GM23338 (cell line): ENCODE measurements around the gene TBC1D16. TPM values are rescaled to one million over a fixed set of nuclear protein-coding genes. Genes with fewer than 3 reads are reported as not detected.

Experiments
- ATAC-seq: fragments of 200-7000 bp; cut with Tn5 transposase; 3 replicates; pipeline ENCODE4 v1.9.1; 2020
- DNase-seq: peaks from one replicate; pipeline ENCODE4 v3.0.0-alpha.2; 2015; ENCODE audit warnings: low spot score
- H2AFZ ChIP-seq: fragments of 200-600 bp; sonication (generic); 2 replicates; pipeline ENCODE4 v1.8.0; 2016; ENCODE audit warnings: antibody characterized with exemption, mild to moderate bottlenecking, moderate library complexity
- H3F3A ChIP-seq: fragments of 200-600 bp; sonication (generic); replicated peaks from 2 replicates; pipeline ENCODE4 v1.8.0; 2017; ENCODE audit warnings: antibody characterized with exemption, mixed run types, low read depth
- H3K27ac ChIP-seq: fragments of 200-600 bp; sonication (generic); 2 replicates; pipeline ENCODE4 v1.6.1; 2016; ENCODE audit warnings: low read depth
- H3K27me3 ChIP-seq: fragments of 200-600 bp; sonication (generic); 2 replicates; pipeline ENCODE4 v1.8.0; 2016; ENCODE audit warnings: mild to moderate bottlenecking, mixed run types, moderate library complexity; ENCODE audit not compliant: insufficient read depth
- H3K36me3 ChIP-seq: fragments of 200-600 bp; sonication (generic); 2 replicates; pipeline ENCODE4 v1.8.0; 2016; ENCODE audit warnings: mild to moderate bottlenecking; ENCODE audit not compliant: insufficient read depth
- H3K4me1 ChIP-seq: fragments of 200-600 bp; sonication (generic); 2 replicates; pipeline ENCODE4 v1.8.0; 2016; ENCODE audit warnings: mild to moderate bottlenecking, moderate library complexity; ENCODE audit not compliant: insufficient read depth
- H3K4me2 ChIP-seq: fragments of 200-600 bp; sonication (generic); 2 replicates; pipeline ENCODE4 v1.7.1; 2017; ENCODE audit warnings: mixed run types
- H3K4me3 ChIP-seq: fragments of 200-600 bp; sonication (generic); 2 replicates; pipeline ENCODE4 v1.6.1; 2016; ENCODE audit warnings: mixed run types
- H3K79me2 ChIP-seq: fragments of 200-600 bp; sonication (generic); replicated peaks from 2 replicates; pipeline ENCODE4 v1.8.0; 2017; ENCODE audit warnings: mild to moderate bottlenecking; ENCODE audit not compliant: insufficient read depth
- H3K9me2 ChIP-seq: fragments of 200-600 bp; sonication (generic); 2 replicates; pipeline ENCODE4 v1.8.0; 2017; ENCODE audit not compliant: insufficient read depth
- H4K20me1 ChIP-seq: fragments of 200-600 bp; sonication (generic); replicated peaks from 2 replicates; pipeline ENCODE4 v1.8.0; 2017; ENCODE audit warnings: mild to moderate bottlenecking; ENCODE audit not compliant: insufficient read depth
- H3K27ac Mint-ChIP-seq: 2 replicates; pipeline ENCODE4 v1.8.0; 2020; ENCODE audit warnings: inconsistent platforms, mild to moderate bottlenecking, moderate library complexity, mixed read lengths
- H3K27me3 Mint-ChIP-seq: 3 replicates; pipeline ENCODE4 v1.8.0; 2022; ENCODE audit warnings: low read depth, mild to moderate bottlenecking, moderate library complexity, mixed read lengths, inconsistent platforms; ENCODE audit not compliant: insufficient read depth, poor library complexity
- H3K36me3 Mint-ChIP-seq: 3 replicates; pipeline ENCODE4 v1.8.0; 2021; ENCODE audit warnings: low read depth, mild to moderate bottlenecking, inconsistent platforms, moderate library complexity, mixed read lengths
- H3K4me1 Mint-ChIP-seq: 3 replicates; pipeline ENCODE4 v1.8.0; 2020; ENCODE audit warnings: mild to moderate bottlenecking, inconsistent platforms, mixed read lengths
- H3K4me3 Mint-ChIP-seq: 3 replicates; pipeline ENCODE4 v1.8.0; 2021; ENCODE audit warnings: moderate library complexity, mild to moderate bottlenecking, inconsistent platforms, mixed read lengths
- H3K9me3 Mint-ChIP-seq: 3 replicates; pipeline ENCODE4 v1.8.0; 2020; ENCODE audit warnings: moderate library complexity, mild to moderate bottlenecking, inconsistent platforms, mixed read lengths
- CREB1 ChIP-seq: fragments of 250-450 bp; sonication (Bioruptor Pico); IDR thresholded peaks from 2 replicates; pipeline ENCODE4 v1.5.0; 2020; ENCODE audit warnings: low read depth, mild to moderate bottlenecking, moderate library complexity
- EZH2 ChIP-seq: fragments of 200-600 bp; sonication (generic); IDR thresholded peaks from one replicate; pipeline ENCODE4 v1.8.0; 2017; ENCODE audit warnings: antibody characterized with exemption, mild to moderate bottlenecking, low read depth; ENCODE audit not compliant: unreplicated experiment
- JUNB ChIP-seq: IDR thresholded peaks from one replicate; pipeline ENCODE4 v1.6.1; 2016; ENCODE audit warnings: antibody characterized with exemption; ENCODE audit not compliant: unreplicated experiment
- NANOG ChIP-seq: IDR thresholded peaks from 2 replicates; pipeline ENCODE4 v1.6.1; 2016; ENCODE audit warnings: antibody characterized with exemption, borderline replicate concordance
- POLR2AphosphoS5 ChIP-seq: IDR thresholded peaks from 2 replicates; pipeline ENCODE4 v1.6.1; 2016; ENCODE audit warnings: antibody characterized with exemption, low read depth
- STAT1 ChIP-seq: IDR thresholded peaks from one replicate; pipeline ENCODE4 v1.6.1; 2016; ENCODE audit warnings: antibody characterized with exemption; ENCODE audit not compliant: unreplicated experiment
- ZNF114 ChIP-seq: fragments of 250-450 bp; sonication (Bioruptor Pico); IDR thresholded peaks from 2 replicates; pipeline ENCODE4 v1.5.0; 2020; ENCODE audit warnings: mild to moderate bottlenecking, moderate library complexity
- ZNF331 ChIP-seq: fragments of 250-450 bp; sonication (Bioruptor Pico); IDR thresholded peaks from 2 replicates; pipeline ENCODE4 v1.5.0; 2020; ENCODE audit warnings: low read depth, mild to moderate bottlenecking, moderate library complexity
- ZNF462 ChIP-seq: fragments of 250-450 bp; sonication (Bioruptor Pico); IDR thresholded peaks from 2 replicates; pipeline ENCODE4 v1.5.0; 2020; ENCODE audit warnings: mild to moderate bottlenecking, moderate library complexity
- polyA plus RNA-seq: library from polyadenylated mRNA; unstranded; fragments of >200 nt; fragmentation: Nextera tagmentation; extraction: Ambion mirVana; gene quantifications from 2 replicates; pipeline ENCODE4 v1.2.1, GENCODE V29; 2016
- total RNA-seq: library from RNA; depleted of rRNA; stranded (reverse); fragments of >200 nt; shearing (Covaris generic); gene quantifications from 2 replicates; pipeline ENCODE4 v1.2.3, GENCODE V29; 2014
- TF ChIP-seq, protein P1 (sequence below), 2 experiments: fragments of 200-600 bp in 1 of 2; sonication (generic) in 1 of 2; conservative IDR thresholded peaks; 2 replicates each; pipeline versions ENCODE4 v1.5.1 to v1.6.1; 2016 to 2017; ENCODE audit warnings: antibody characterized with exemption in 2 of 2, low read depth in 2 of 2, mild to moderate bottlenecking in 2 of 2, moderate library complexity in 1 of 2
- TF ChIP-seq, protein P2 (sequence below): IDR thresholded peaks from 2 replicates; pipeline ENCODE4 v1.6.1; 2016; ENCODE audit warnings: antibody characterized with exemption
- TF ChIP-seq, protein P3 (sequence below): IDR thresholded peaks from one replicate; pipeline ENCODE4 v1.6.1; 2018; ENCODE audit warnings: antibody characterized with exemption; ENCODE audit not compliant: unreplicated experiment

TBC1D16 gene
- total and polyA plus RNA-seq, 2 experiments from 2014 or later = 16.7 to 104 TPM

- no peak for TF ChIP-seq POLR2AphosphoS5
Observed at GRCh38 chr17:79913896-79914812, 121.5 kb downstream of the TBC1D16 start (continued).

GRCh38 chr17:79913451-79913850 lies 122.2 kb downstream of the TBC1D16 start:
- H3K4me3 Mint-ChIP-seq = no peak overlapping the region
- Histone ChIP-seq H4K20me1 (no peaks in the 10 kb centered on the region), H3K4me1 (no peaks in the 10 kb centered on the region; the same call in 1 of the 2 replicates), H3K4me3 (no peak overlapping the region), H3F3A (no peaks in the 10 kb centered on the region), H3K4me2 (no peak overlapping the region), H2AFZ (no peak overlapping the region), H3K79me2 (no peaks in the 10 kb centered on the region), H3K27ac (no peak overlapping the region), H3K9me2 (no peaks in the 10 kb centered on the region), H3K27me3 (no peaks in the 10 kb centered on the region), H3K36me3 (no peaks in the 10 kb centered on the region)
- peaks cover 13% of the 10 kb centered on the region for H3K4me1 Mint-ChIP-seq
- ATAC-seq = no peak
- peaks cover 13% of the 10 kb centered on the region for H3K27me3 Mint-ChIP-seq
- H3K36me3 Mint-ChIP-seq = no peaks in the 10 kb centered on the region
- no peaks in the 10 kb centered on the region for H3K9me3 Mint-ChIP-seq
- H3K27ac Mint-ChIP-seq = no peak overlapping the region
- DNase-seq = peak; percentile 0
- TF ChIP-seq POLR2AphosphoS5 = no peak
- TF ChIP-seq ZNF114 = no peak
- TF ChIP-seq CREB1 (CRISPR knock-in tag) = no peak
- TF ChIP-seq, protein P1, sequence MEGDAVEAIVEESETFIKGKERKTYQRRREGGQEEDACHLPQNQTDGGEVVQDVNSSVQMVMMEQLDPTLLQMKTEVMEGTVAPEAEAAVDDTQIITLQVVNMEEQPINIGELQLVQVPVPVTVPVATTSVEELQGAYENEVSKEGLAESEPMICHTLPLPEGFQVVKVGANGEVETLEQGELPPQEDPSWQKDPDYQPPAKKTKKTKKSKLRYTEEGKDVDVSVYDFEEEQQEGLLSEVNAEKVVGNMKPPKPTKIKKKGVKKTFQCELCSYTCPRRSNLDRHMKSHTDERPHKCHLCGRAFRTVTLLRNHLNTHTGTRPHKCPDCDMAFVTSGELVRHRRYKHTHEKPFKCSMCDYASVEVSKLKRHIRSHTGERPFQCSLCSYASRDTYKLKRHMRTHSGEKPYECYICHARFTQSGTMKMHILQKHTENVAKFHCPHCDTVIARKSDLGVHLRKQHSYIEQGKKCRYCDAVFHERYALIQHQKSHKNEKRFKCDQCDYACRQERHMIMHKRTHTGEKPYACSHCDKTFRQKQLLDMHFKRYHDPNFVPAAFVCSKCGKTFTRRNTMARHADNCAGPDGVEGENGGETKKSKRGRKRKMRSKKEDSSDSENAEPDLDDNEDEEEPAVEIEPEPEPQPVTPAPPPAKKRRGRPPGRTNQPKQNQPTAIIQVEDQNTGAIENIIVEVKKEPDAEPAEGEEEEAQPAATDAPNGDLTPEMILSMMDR (conservative IDR thresholded peaks at IDR 0.05; ENCODE audit: low read depth in 2 of 2) = no peak
- no peak for TF ChIP-seq JUNB
- no peak for TF ChIP-seq STAT1
- TF ChIP-seq ZNF462 (CRISPR knock-in tag) = no peak
- TF ChIP-seq EZH2 = no peak
- TF ChIP-seq, protein P2, sequence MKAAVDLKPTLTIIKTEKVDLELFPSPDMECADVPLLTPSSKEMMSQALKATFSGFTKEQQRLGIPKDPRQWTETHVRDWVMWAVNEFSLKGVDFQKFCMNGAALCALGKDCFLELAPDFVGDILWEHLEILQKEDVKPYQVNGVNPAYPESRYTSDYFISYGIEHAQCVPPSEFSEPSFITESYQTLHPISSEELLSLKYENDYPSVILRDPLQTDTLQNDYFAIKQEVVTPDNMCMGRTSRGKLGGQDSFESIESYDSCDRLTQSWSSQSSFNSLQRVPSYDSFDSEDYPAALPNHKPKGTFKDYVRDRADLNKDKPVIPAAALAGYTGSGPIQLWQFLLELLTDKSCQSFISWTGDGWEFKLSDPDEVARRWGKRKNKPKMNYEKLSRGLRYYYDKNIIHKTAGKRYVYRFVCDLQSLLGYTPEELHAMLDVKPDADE = no peak
- TF ChIP-seq, protein P3, sequence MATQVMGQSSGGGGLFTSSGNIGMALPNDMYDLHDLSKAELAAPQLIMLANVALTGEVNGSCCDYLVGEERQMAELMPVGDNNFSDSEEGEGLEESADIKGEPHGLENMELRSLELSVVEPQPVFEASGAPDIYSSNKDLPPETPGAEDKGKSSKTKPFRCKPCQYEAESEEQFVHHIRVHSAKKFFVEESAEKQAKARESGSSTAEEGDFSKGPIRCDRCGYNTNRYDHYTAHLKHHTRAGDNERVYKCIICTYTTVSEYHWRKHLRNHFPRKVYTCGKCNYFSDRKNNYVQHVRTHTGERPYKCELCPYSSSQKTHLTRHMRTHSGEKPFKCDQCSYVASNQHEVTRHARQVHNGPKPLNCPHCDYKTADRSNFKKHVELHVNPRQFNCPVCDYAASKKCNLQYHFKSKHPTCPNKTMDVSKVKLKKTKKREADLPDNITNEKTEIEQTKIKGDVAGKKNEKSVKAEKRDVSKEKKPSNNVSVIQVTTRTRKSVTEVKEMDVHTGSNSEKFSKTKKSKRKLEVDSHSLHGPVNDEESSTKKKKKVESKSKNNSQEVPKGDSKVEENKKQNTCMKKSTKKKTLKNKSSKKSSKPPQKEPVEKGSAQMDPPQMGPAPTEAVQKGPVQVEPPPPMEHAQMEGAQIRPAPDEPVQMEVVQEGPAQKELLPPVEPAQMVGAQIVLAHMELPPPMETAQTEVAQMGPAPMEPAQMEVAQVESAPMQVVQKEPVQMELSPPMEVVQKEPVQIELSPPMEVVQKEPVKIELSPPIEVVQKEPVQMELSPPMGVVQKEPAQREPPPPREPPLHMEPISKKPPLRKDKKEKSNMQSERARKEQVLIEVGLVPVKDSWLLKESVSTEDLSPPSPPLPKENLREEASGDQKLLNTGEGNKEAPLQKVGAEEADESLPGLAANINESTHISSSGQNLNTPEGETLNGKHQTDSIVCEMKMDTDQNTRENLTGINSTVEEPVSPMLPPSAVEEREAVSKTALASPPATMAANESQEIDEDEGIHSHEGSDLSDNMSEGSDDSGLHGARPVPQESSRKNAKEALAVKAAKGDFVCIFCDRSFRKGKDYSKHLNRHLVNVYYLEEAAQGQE = no peak
- no peak for TF ChIP-seq NANOG
- TF ChIP-seq ZNF331 (CRISPR knock-in tag) = no peak
